VCaP (cell line): Measurements from ENCODE around the gene SLC24A3.

Experiments used
- H3K27ac ChIP-seq: fragments of 450-650 bp; 2 replicates; pipeline ENCODE4 v1.5.1; 2017
- CTCF ChIP-seq: fragments of 450-650 bp; conservative IDR thresholded peaks from 2 replicates; pipeline ENCODE4 v1.5.1; 2017; ENCODE audit warnings: mild to moderate bottlenecking, moderate library complexity

Gene SLC24A3

GRCh38 chr20:19718880-19719279 is 506.4 kb downstream of the SLC24A3 start:
- TF ChIP-seq CTCF: no peak
- H3K27ac ChIP-seq: no peak overlapping the region

GRCh38 chr20:19720991-19721390 is 508.5 kb downstream of the SLC24A3 start:
- no peak for TF ChIP-seq CTCF
- no peak overlapping the region for H3K27ac ChIP-seq

- no peak overlapping the region for H3K27ac ChIP-seq
- TF ChIP-seq CTCF: no peak
These were observed 510.6 kb downstream of the SLC24A3 start for GRCh38 chr20:19723051-19723450.

GRCh38 chr20:19723813-19724430 is 511.5 kb downstream of the SLC24A3 start:
- no peak overlapping the region for H3K27ac ChIP-seq
- TF ChIP-seq CTCF: no peak

GRCh38 chr20:19725373-19725772 is 512.9 kb downstream of the SLC24A3 start:
- H3K27ac ChIP-seq: no peak overlapping the region
- TF ChIP-seq CTCF: no peak

- H3K27ac ChIP-seq: no peak overlapping the region
- TF ChIP-seq CTCF: no peak
These were observed 513.5 kb downstream of the SLC24A3 start for GRCh38 chr20:19725814-19726525.

GRCh38 chr20:19727251-19727847 is 514.9 kb downstream of the SLC24A3 start:
- no peak for TF ChIP-seq CTCF
- H3K27ac ChIP-seq: no peak overlapping the region
